GM12875 (cell line): Measurements from ENCODE around the gene CASP10.

ENCODE experiments used
- H3K4me3 ChIP-seq: one replicate; pipeline ENCODE4 v1.5.1; 2011; ENCODE audit warnings: low read depth, low read length, control low read depth
- TF ChIP-seq, protein P1 (sequence below): IDR thresholded peaks from 2 replicates; pipeline ENCODE4 v1.5.1; 2011; ENCODE audit warnings: low read depth, mild to moderate bottlenecking, control low read depth, inconsistent platforms, low read length, moderate library complexity, borderline replicate concordance; ENCODE audit not compliant: insufficient read depth

CASP10 gene

DNA sequence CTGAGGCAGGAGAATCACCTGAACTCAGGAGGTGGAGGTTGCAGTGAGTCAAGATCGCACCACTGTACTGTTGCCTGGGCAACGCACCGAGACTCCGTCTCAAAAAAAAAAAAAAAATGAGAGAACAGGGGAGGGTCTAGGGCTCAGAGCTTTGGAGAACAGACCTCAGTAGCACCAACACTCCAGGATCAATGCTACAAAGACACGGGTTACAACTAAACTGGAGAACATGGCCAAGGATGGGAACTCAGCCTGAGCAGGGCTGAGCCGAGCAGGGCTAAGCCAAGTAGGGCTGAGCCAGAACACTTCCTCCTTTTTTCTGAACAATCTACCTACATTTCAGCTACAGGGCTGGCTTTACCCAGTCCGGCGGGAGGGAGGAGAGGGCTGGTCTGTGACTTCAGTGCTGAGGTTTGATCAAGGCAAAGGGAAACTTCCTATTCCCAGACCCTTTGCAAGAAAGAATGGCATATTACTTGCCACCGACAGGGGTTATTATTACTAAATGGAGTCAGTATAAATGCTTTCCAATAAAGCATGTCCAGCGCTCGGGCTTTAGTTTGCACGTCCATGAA, 74.5 kb downstream of the CASP10 start:
- H3K4me3 ChIP-seq: peak overlapping the region; percentile 27
- TF ChIP-seq, protein P1, sequence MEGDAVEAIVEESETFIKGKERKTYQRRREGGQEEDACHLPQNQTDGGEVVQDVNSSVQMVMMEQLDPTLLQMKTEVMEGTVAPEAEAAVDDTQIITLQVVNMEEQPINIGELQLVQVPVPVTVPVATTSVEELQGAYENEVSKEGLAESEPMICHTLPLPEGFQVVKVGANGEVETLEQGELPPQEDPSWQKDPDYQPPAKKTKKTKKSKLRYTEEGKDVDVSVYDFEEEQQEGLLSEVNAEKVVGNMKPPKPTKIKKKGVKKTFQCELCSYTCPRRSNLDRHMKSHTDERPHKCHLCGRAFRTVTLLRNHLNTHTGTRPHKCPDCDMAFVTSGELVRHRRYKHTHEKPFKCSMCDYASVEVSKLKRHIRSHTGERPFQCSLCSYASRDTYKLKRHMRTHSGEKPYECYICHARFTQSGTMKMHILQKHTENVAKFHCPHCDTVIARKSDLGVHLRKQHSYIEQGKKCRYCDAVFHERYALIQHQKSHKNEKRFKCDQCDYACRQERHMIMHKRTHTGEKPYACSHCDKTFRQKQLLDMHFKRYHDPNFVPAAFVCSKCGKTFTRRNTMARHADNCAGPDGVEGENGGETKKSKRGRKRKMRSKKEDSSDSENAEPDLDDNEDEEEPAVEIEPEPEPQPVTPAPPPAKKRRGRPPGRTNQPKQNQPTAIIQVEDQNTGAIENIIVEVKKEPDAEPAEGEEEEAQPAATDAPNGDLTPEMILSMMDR: no peak

DNA sequence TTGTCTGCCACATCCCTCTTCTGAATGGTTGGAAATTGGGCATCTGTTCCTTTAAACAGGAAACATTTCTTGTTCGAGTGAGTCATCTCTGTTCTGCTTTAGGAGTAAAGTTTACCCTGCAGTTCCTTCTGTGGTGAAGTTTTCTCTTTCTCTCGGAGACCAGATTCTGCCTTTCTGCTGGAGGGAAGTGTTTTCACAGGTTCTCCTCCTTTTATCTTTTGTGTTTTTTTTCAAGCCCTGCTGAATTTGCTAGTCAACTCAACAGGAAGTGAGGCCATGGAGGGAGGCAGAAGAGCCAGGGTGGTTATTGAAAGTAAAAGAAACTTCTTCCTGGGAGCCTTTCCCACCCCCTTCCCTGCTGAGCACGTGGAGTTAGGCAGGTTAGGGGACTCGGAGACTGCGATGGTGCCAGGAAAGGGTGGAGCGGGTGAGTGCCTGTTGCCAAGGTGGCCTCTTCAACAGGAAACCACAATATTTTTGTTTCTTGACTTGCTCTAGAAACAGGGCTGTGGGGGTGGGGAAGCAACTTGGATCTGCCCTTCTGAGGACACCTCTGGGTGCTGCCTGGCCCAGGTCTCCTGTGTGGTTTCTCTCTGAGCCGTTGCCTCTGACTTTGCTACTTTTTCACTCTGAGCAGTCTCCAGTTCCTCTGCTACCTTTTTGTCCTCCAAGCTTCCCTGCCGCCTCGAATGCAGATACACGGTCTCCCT, 75.2 kb downstream of the CASP10 start:
- TF ChIP-seq, protein P1: no peak
- H3K4me3 ChIP-seq: peak overlapping the region; percentile 47

DNA sequence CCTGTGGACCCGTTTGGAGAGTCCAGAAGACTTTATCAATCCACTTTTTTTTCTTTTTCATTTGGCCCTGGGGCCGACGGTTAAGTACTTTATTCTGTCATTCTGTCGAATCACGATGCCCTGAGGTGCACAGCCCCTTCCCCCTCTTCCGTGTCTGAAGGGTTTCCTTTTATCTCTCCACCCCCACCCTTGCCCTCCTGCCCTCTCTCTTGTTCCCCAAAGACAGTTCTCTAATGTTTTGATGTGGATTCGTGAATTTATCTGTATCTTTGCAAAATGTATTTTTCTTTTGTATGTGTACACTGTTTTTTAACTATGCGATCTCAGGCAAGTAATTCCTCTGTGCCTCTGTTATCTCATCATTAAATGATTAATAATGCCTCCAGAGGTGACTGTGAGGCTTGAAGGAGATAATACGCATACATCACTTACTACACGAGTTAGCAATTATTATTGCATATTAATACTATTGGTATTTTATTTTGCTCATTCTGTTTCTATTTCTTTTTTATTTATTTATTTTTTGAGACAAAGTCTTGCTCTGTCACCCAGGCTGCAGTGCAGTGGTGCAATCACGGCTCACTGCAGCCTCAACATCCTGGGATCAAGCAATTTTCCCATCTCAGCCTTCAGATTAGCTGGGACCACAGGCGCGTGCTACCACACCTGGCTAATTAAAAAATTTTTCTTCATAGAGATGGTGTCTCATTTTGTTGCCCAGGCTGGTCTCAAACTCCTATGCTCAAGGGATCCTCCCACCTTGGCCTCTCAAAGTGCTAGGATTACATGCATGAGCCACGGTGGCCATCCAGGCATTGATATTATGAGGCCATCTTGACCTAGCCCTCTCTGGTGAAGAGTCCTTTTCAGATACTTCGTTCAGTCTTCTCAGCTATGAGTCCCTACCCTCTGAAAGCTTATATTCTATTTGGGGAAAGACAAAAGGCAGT, 76.0 kb downstream of the CASP10 start:
- peak overlapping the region; percentile 47 for H3K4me3 ChIP-seq
- TF ChIP-seq, protein P1: no peak

DNA sequence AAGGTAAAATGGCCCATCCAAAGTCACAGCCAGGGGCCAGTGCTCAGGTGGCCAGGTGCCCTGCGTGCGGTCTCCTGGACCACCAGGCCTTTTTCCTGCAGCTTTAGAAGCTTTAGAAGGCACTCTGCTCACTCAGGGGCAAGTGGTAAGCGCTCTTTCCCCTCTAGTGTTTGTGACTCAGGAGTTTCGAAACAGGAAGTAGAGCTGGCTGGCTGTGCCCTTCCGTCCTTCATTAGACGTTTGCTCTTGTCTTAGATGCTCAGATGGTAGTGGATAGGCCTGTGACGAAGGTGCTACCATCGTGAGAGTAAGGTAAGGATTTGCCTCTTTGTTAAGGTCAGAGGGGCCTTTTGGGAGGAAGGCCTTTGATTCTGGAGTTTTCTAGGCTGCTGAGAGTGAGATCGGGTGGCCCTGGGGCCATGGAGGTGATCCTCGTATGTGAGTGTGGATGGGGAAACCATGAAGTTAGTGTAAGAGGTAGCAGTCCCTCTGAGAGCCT, 77.4 kb downstream of the CASP10 start, which contains the start of gene CASP8:
Gene CASP8 (plus strand): TSS at position 235 of the 499 bp plus-strand sequence. CDS start 5,951 bp downstream, outside the sequence.
- peak within 1 kb of the TSS; percentile 44 for H3K4me3 ChIP-seq

DNA sequence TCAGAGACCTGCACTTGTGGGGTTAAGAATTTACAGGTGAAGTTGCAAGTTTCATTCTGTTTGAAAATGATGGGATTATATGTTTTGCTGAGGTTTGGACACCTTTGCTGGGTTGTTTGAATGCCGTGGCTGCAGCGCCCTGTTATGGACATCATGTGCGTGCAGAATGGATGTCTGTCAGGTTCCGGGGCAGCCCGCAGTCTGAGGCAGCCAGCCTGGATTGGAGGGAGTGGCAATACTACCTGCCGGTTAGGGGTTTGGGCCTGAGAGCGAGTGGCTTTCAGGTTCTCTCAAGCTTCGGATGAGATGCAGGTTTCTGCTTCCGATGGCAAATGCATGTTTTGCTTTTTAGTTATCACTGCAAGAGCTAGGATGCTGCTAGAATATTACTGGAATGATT, 78.5 kb downstream of the CASP10 start:
- TF ChIP-seq, protein P1: no peak
- H3K4me3 ChIP-seq: peak overlapping the region; percentile 28

More for the DNA sequence above, 77.4 kb downstream of the CASP10 start, which contains the start of gene CASP8:
- TF ChIP-seq, protein P1: no peak

DNA sequence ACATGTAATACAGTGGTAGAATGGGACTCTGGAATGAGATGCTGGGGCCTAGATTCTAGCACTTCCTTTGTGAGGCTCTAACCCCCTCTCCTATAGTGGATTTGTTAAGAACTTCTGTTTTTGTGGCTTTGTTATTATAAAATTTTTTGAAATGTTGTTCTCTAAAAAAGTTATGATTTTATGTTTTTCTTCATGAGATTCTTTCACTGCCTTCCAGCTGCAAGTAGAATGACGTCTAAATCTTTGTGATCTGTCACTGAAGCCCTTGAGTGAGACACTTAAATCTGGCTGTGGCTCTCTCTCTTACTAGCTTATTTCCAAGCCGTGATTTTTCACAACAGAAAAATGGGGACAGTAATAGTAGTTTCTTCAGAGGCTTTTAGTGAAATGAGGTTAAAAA, 79.0 kb downstream of the CASP10 start:
- TF ChIP-seq, protein P1: no peak
- H3K4me3 ChIP-seq: no peak overlapping the region
